GM15510 (cell line): ENCODE data around the gene CNIH3.

Source experiments
- POLR2A ChIP-seq: IDR thresholded peaks from 3 replicates; pipeline ENCODE4 v1.6.1; 2011; ENCODE audit warnings: borderline replicate concordance; ENCODE audit not compliant: insufficient read length; ENCODE audit errors: extremely low read depth

The CNIH3 gene

GRCh38 chr1:224615861-224616755 is at the start of gene CNIH3:
Gene CNIH3, plus strand, starts transcription at chr1:224616317. Its CDS starts 858 bp downstream, at chr1:224617175.
- TF ChIP-seq POLR2A, result no peak

DNA sequence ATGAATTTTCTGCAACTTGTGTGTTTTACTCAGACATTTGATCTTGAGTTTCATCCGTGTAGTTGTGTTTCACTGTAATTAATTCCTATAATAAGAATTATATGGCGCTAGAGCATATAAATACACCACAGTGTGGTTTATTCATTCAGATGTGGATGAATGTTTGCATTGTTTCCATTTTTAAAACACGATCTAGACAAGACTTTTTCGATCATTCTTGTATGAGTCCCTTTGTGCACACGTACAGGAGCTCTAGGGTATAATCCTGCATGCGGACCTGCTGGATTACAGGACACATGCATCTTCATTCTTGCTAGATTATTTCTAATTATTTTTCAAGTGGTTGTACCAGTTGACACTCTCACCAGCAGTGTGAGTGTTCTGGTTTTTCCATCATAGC is 46.8 kb upstream of the CNIH3 start:
- no peak for TF ChIP-seq POLR2A

- TF ChIP-seq POLR2A, result no peak
Observed at GRCh38 chr1:224579526-224579925, 36.6 kb upstream of the CNIH3 start.

DNA sequence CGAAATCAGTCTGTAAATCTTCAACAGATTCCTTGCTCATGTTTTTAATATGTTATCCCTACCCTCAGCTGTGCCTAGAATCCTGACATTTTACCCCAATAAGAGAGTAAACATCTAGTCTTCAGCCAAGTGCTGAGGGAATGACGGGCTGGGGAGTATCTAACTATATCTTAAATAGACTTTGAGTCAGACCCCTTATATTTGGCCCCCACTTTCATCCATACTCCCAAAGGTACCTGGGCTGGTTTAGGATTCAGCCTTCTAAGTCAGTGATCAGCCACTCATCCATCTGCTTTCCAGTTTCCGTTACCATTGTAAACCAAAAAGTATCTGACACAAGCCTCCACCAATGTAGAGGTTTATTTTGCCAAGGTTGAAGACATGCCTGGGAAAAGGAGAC is 36.1 kb upstream of the CNIH3 start:
- no peak for TF ChIP-seq POLR2A

GRCh38 chr1:224582041-224582440 is 34.1 kb upstream of the CNIH3 start:
- no peak for TF ChIP-seq POLR2A

- no peak for TF ChIP-seq POLR2A
Observed at GRCh38 chr1:224583774-224584173, 32.3 kb upstream of the CNIH3 start.

GRCh38 chr1:224585051-224585450 is 31.1 kb upstream of the CNIH3 start:
- TF ChIP-seq POLR2A, result no peak

GRCh38 chr1:224587051-224587450 is 29.1 kb upstream of the CNIH3 start:
- no peak for TF ChIP-seq POLR2A

DNA sequence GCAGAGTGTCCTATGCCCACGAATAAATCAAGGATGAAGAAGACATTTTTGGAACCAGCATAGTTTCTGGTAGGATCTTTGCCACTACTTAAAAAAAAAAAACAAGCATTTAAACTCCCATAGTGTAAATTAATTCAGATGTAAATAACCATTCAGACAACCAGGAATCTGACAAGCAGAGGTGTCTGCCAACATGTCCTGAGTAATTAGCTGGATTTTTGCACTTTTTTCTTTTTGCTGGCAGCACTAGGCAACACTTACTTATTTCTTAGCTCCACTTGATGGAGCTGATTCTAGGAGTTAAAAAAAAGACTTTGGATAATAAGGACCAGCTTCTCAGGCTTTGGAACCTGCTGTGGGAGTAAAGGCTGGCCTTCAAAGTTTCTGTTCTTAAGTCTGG is 27.6 kb upstream of the CNIH3 start:
- no peak for TF ChIP-seq POLR2A

- no peak for TF ChIP-seq POLR2A
Observed at GRCh38 chr1:224589006-224589405, 27.1 kb upstream of the CNIH3 start.

GRCh38 chr1:224591326-224591725 is 24.8 kb upstream of the CNIH3 start:
- no peak for TF ChIP-seq POLR2A

GRCh38 chr1:224592636-224593582 is 23.2 kb upstream of the CNIH3 start:
- TF ChIP-seq POLR2A, result no peak

DNA sequence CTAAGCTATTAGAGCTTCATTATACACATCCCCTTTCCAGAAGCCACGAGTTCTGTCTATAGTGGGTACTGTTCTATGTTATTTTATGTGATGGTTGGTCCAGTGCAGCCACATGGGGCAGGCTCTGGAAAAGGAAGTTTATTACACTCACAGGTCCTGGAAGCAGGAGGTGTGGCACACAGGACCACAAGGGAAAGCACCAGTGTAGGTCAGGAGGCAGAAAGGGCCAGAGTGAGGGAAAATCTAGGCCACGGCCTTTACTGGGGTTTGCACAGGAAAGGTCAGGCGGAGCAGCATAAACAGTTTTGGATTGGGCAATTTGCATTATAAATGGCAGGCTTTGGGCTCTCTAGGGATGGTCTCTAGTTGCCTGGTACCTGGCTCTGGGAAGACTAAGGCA is 21.8 kb upstream of the CNIH3 start:
- no peak for TF ChIP-seq POLR2A

DNA sequence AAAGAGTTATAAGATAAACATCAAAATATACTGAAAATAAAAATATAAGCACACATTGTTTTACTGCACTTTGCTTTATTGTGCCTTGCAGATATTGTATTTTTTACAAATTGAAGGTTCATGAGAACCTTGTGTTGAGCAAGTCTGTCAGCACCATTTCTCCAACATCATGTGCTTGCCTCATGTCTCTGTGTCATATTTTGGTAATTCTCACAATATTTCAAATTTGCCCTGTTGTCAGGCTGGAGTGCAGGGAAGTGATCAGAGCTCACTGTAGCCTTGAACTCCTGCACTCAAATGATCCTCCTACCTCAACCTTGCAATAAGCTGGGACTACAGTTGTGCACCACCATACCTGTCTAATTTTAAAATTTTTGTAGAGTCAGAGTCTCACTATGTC is 21.3 kb upstream of the CNIH3 start:
- no peak for TF ChIP-seq POLR2A

- TF ChIP-seq POLR2A, result no peak
Observed at GRCh38 chr1:224605482-224606181, 10.5 kb upstream of the CNIH3 start.

GRCh38 chr1:224607188-224608148 is 8.6 kb upstream of the CNIH3 start:
- TF ChIP-seq POLR2A, result no peak
